Mesenchymal stem cell (in vitro differentiated cells and primary cell): ENCODE measurements around the gene CRIP3.
"Not testable (repeated sequence)": the region's sequence is repeated elsewhere in the genome, so short reads cannot be mapped to it uniquely, and the experiment has no call there.

Experiments used
- DNase-seq: peaks from one replicate; pipeline ENCODE4 v3.0.0-alpha.2; 2013
- H2AFZ ChIP-seq: one replicate; pipeline ENCODE4 v1.6.1; 2013; ENCODE audit warnings: low read depth, mild to moderate bottlenecking, control low read depth, inconsistent platforms, low read length, moderate library complexity
- H2AK5ac ChIP-seq: 2 replicates; pipeline ENCODE4 v1.6.1; 2013; ENCODE audit warnings: low read length, moderate library complexity, mild to moderate bottlenecking, inconsistent platforms; ENCODE audit not compliant: severe bottlenecking
- H2BK120ac ChIP-seq: one replicate; pipeline ENCODE4 v1.6.1; 2013; ENCODE audit warnings: low read depth, mild to moderate bottlenecking, inconsistent platforms, low read length, moderate library complexity
- H2BK12ac ChIP-seq, 2 experiments: one replicate each; pipeline ENCODE4 v1.6.1; 2013; ENCODE audit warnings: inconsistent platforms in 2 of 2, low read length in 2 of 2, mild to moderate bottlenecking in 2 of 2, moderate library complexity in 2 of 2, control low read depth in 1 of 2
- H2BK15ac ChIP-seq: one replicate; pipeline ENCODE4 v1.6.1; 2013; ENCODE audit warnings: mild to moderate bottlenecking, low read depth, inconsistent platforms; ENCODE audit not compliant: poor library complexity, severe bottlenecking
- H2BK5ac ChIP-seq: 2 replicates; pipeline ENCODE4 v1.6.1; 2013; ENCODE audit warnings: low read depth, mild to moderate bottlenecking, low read length, control low read depth, inconsistent platforms; ENCODE audit not compliant: poor library complexity, severe bottlenecking
- H3K14ac ChIP-seq, 2 experiments: one replicate each; pipeline ENCODE4 v1.6.1; 2013; ENCODE audit warnings: inconsistent platforms in 2 of 2, low read length in 2 of 2, control low read depth in 1 of 2, mild to moderate bottlenecking in 1 of 2, moderate library complexity in 1 of 2
- H3K18ac ChIP-seq, 2 experiments: one replicate each; pipeline ENCODE4 v1.6.1; 2013; ENCODE audit warnings: inconsistent platforms in 2 of 2, low read length in 2 of 2, control low read depth in 1 of 2, low read depth in 1 of 2, mild to moderate bottlenecking in 1 of 2
- H3K23ac ChIP-seq, 2 experiments: one replicate each; pipeline ENCODE4 v1.6.1; 2013; ENCODE audit warnings: inconsistent platforms in 2 of 2, low read length in 2 of 2, mild to moderate bottlenecking in 2 of 2, moderate library complexity in 2 of 2, control low read depth in 1 of 2
- H3K27ac ChIP-seq: 2 replicates; pipeline ENCODE4 v1.5.1; 2013; ENCODE audit warnings: mild to moderate bottlenecking, moderate library complexity, low read length, control low read depth, inconsistent platforms; ENCODE audit not compliant: poor library complexity, severe bottlenecking
- H3K27me3 ChIP-seq, 2 experiments: 2 replicates each; pipeline versions ENCODE4 v1.6.1 to v1.7.0; 2013; ENCODE audit warnings: low read length in 2 of 2, mild to moderate bottlenecking in 2 of 2, moderate library complexity in 2 of 2, control low read depth in 1 of 2, inconsistent platforms in 1 of 2; ENCODE audit not compliant: control insufficient read depth in 1 of 2, insufficient read depth in 1 of 2
- H3K36me3 ChIP-seq, 2 experiments: 2 replicates each; pipeline versions ENCODE4 v1.6.1 to v1.7.0; 2013; ENCODE audit warnings: low read length in 2 of 2, control low read depth in 1 of 2, inconsistent platforms in 1 of 2, low read depth in 1 of 2, mild to moderate bottlenecking in 1 of 2; ENCODE audit not compliant: insufficient read depth in 2 of 2, control insufficient read depth in 1 of 2
- H3K4ac ChIP-seq, 2 experiments: one replicate each; pipeline ENCODE4 v1.6.1; 2013; ENCODE audit warnings: inconsistent platforms in 2 of 2, low read length in 2 of 2, mild to moderate bottlenecking in 2 of 2, moderate library complexity in 2 of 2, control low read depth in 1 of 2, low read depth in 1 of 2
- H3K4me1 ChIP-seq: 2 replicates; pipeline ENCODE4 v1.6.1; 2013; ENCODE audit warnings: low read depth, low read length, control low read depth; ENCODE audit not compliant: control insufficient read depth, insufficient read depth
- H3K4me2 ChIP-seq: 2 replicates; pipeline ENCODE4 v1.6.1; 2013; ENCODE audit warnings: low read length, mild to moderate bottlenecking, inconsistent platforms; ENCODE audit not compliant: poor library complexity, severe bottlenecking
- H3K4me3 ChIP-seq, 2 experiments: 2 replicates each; pipeline versions ENCODE4 v1.5.1 to v1.7.0; 2013; ENCODE audit warnings: low read length in 2 of 2, mild to moderate bottlenecking in 2 of 2, control low read depth in 1 of 2, low read depth in 1 of 2; ENCODE audit not compliant: insufficient read depth in 1 of 2
- H3K79me1 ChIP-seq: replicated peaks from 2 replicates; pipeline ENCODE4 v1.6.1; 2013; ENCODE audit warnings: mild to moderate bottlenecking, control low read depth, low read length, inconsistent platforms; ENCODE audit not compliant: poor library complexity, severe bottlenecking
- H3K9ac ChIP-seq: 2 replicates; pipeline ENCODE4 v1.7.0; 2013; ENCODE audit warnings: mild to moderate bottlenecking, low read length, moderate library complexity
- H3K9me3 ChIP-seq: 2 replicates; pipeline ENCODE4 v1.7.0; 2013; ENCODE audit warnings: mild to moderate bottlenecking, low read length; ENCODE audit not compliant: control insufficient read depth
- H4K8ac ChIP-seq: one replicate; pipeline ENCODE4 v1.6.1; 2013; ENCODE audit warnings: inconsistent platforms, mild to moderate bottlenecking, low read length, moderate library complexity
- H4K91ac ChIP-seq: one replicate; pipeline ENCODE4 v1.6.1; 2013; ENCODE audit warnings: mild to moderate bottlenecking, low read length, inconsistent platforms
- WGBS: methylation state at CpG from one replicate; pipeline ENCODE4 v1.1.7; 2013; ENCODE audit warnings: mixed read lengths; 5-methylcytosine and 5-hydroxymethylcytosine counted together

The CRIP3 gene

GRCh38 chr6:43304361-43304760 lies 4.3 kb downstream of the CRIP3 start:
- Histone ChIP-seq H3K27me3 (peaks cover 65 to 71% of the 10 kb centered on the region in 2 experiments), H3K36me3 (no peaks in the 10 kb centered on the region), H2AFZ (no peak overlapping the region), H3K9ac (no peak overlapping the region), H2BK120ac (no peak overlapping the region), H3K23ac (no peak overlapping the region), H4K91ac (no peak overlapping the region), H3K4me2 (no peak overlapping the region), H3K4me3 (no peak overlapping the region), H3K9me3 (no peaks in the 10 kb centered on the region), H3K27ac (no peak overlapping the region), H3K14ac (no peak overlapping the region), H3K18ac (no peak overlapping the region), H2BK12ac (no peak overlapping the region), H2BK5ac (no peak overlapping the region), H4K8ac (no peak overlapping the region), H3K79me1 (no peaks in the 10 kb centered on the region), H2AK5ac (no peak overlapping the region), H3K4me1 (peaks cover 8% of the 10 kb centered on the region), H2BK15ac (no peak overlapping the region), H3K4ac (no peak overlapping the region)
- WGBS = 66% methylated on average over 3 of the region's 3 CpGs
- DNase-seq = no peak

- Histone ChIP-seq H3K36me3 (no peaks in the 10 kb centered on the region), H3K9me3 (no peaks in the 10 kb centered on the region)
- WGBS = 78% methylated on average over 8 of the region's 8 CpGs
These were observed 4.8 kb downstream of the CRIP3 start for GRCh38 chr6:43303751-43304331.

GRCh38 chr6:43303006-43303405 lies 5.6 kb downstream of the CRIP3 start:
- H3K18ac ChIP-seq, H3K14ac ChIP-seq: not testable (repeated sequence)
- 88% methylated on average over 9 of the region's 11 CpGs for WGBS

More at GRCh38 chr6:43303751-43304331, 4.8 kb downstream of the CRIP3 start:
- no peak overlapping the region for H3K23ac ChIP-seq
- H4K8ac ChIP-seq = no peak overlapping the region
- no peak overlapping the region for H3K4me2 ChIP-seq
- no peak overlapping the region for H2BK12ac ChIP-seq
- no peak for DNase-seq
- H2AFZ ChIP-seq = no peak overlapping the region
- H4K91ac ChIP-seq = no peak overlapping the region
- no peak overlapping the region for H3K27ac ChIP-seq
- H2AK5ac ChIP-seq = no peak overlapping the region
- H3K4me1 ChIP-seq = peaks cover 8% of the 10 kb centered on the region
- no peak overlapping the region for H3K4me3 ChIP-seq
- H2BK5ac ChIP-seq = no peak overlapping the region
- H3K79me1 ChIP-seq = no peaks in the 10 kb centered on the region
- H3K14ac ChIP-seq = no peak overlapping the region
- no peak overlapping the region for H3K18ac ChIP-seq
- no peak overlapping the region for H2BK15ac ChIP-seq
- peaks cover 65 to 71% of the 10 kb centered on the region in 2 experiments for H3K27me3 ChIP-seq
- no peak overlapping the region for H3K4ac ChIP-seq
- H2BK120ac ChIP-seq = no peak overlapping the region
- no peak overlapping the region for H3K9ac ChIP-seq

GRCh38 chr6:43302126-43302525 lies 6.5 kb downstream of the CRIP3 start:
- Histone ChIP-seq H3K79me1 (no peaks in the 10 kb centered on the region), H3K36me3 (no peaks in the 10 kb centered on the region), H2BK12ac (no peak overlapping the region), H3K27ac (no peak overlapping the region), H3K23ac (no peak overlapping the region), H3K9ac (no peak overlapping the region), H2AK5ac (no peak overlapping the region), H3K4me1 (peaks cover 1% of the 10 kb centered on the region), H2AFZ (no peak overlapping the region), H3K9me3 (no peaks in the 10 kb centered on the region), H4K8ac (no peak overlapping the region), H2BK120ac (no peak overlapping the region), H2BK15ac (no peak overlapping the region), H4K91ac (no peak overlapping the region), H3K4me3 (no peak overlapping the region), H2BK5ac (no peak overlapping the region), H3K4ac (no peak overlapping the region), H3K27me3 (peaks cover 66 to 70% of the 10 kb centered on the region in 2 experiments), H3K14ac (no peak overlapping the region), H3K4me2 (no peak overlapping the region), H3K18ac (no peak overlapping the region)
- no peak for DNase-seq
- 89% methylated on average over 19 of the region's 19 CpGs for WGBS

More at GRCh38 chr6:43303006-43303405, 5.6 kb downstream of the CRIP3 start:
- not testable (repeated sequence) for H3K4me3 ChIP-seq, H2BK15ac ChIP-seq, H2BK5ac ChIP-seq, H3K4me1 ChIP-seq, H3K9ac ChIP-seq, H2AFZ ChIP-seq, H2AK5ac ChIP-seq, H3K23ac ChIP-seq, H3K79me1 ChIP-seq, H4K8ac ChIP-seq, H2BK12ac ChIP-seq, H3K9me3 ChIP-seq, H2BK120ac ChIP-seq, H3K27ac ChIP-seq, H3K4me2 ChIP-seq, H3K4ac ChIP-seq, H4K91ac ChIP-seq, H3K36me3 ChIP-seq, DNase-seq
- peaks cover 67 to 71% of the 10 kb centered on the region in 2 experiments for H3K27me3 ChIP-seq
